WTC11 (cell line): ENCODE data around the gene LSM2. TPM values are rescaled to one million over a fixed set of nuclear protein-coding genes. Genes with fewer than 3 reads are reported as not detected.

Source experiments
- ATAC-seq: fragments of 200-7000 bp; cut with Tn5 transposase; 2 replicates; pipeline ENCODE4 v1.10.0; 2021; ENCODE audit warnings: mild to moderate bottlenecking, moderate library complexity
- CTCF ChIA-PET: fragments of 300-600 bp; sonication (Branson Sonifier 250); formaldehyde crosslinking; loops from one replicate; lab custom pipeline; 2021; ENCODE audit warnings: antibody characterized with exemption; lab: Charles Lee
- POLR2A ChIA-PET: fragments of 350-600 bp; sonication (Branson Sonifier 250); formaldehyde crosslinking; loops from one replicate; lab custom pipeline; 2021; ENCODE audit warnings: antibody characterized with exemption; lab: Charles Lee
- DNase-seq: peaks from one replicate; pipeline ENCODE4 v3.0.0; 2021; ENCODE audit warnings: low spot score
- H3K27ac Mint-ChIP-seq: 2 replicates; pipeline ENCODE4 v1.8.0; 2021; ENCODE audit warnings: mixed read lengths
- H3K27me3 Mint-ChIP-seq: 2 replicates; pipeline ENCODE4 v1.8.0; 2021; ENCODE audit warnings: low read depth, mild to moderate bottlenecking, moderate library complexity, mixed read lengths
- H3K36me3 Mint-ChIP-seq: 2 replicates; pipeline ENCODE4 v1.8.0; 2021; ENCODE audit warnings: mixed read lengths
- H3K4me1 Mint-ChIP-seq: 2 replicates; pipeline ENCODE4 v1.8.0; 2022; ENCODE audit warnings: mixed read lengths
- H3K4me3 Mint-ChIP-seq: 2 replicates; pipeline ENCODE4 v1.8.0; 2021; ENCODE audit warnings: mild to moderate bottlenecking, moderate library complexity, mixed read lengths
- H3K9me3 Mint-ChIP-seq: 2 replicates; pipeline ENCODE4 v1.8.0; 2021; ENCODE audit warnings: mixed read lengths
- E2F1 ChIP-seq: sonication (generic); formaldehyde crosslinking; IDR thresholded peaks from 2 replicates; pipeline ENCODE4 v1.8.0; 2022; ENCODE audit warnings: mild to moderate bottlenecking, missing genetic modification reagents
- E2F4 ChIP-seq: sonication (generic); formaldehyde crosslinking; IDR thresholded peaks from 2 replicates; pipeline ENCODE4 v1.8.1; 2022; ENCODE audit warnings: low read depth, mild to moderate bottlenecking, moderate library complexity, missing genetic modification reagents, borderline replicate concordance
- ETV6 ChIP-seq: sonication (generic); formaldehyde crosslinking; IDR thresholded peaks from 2 replicates; pipeline ENCODE4 v1.8.1; 2022; ENCODE audit warnings: mild to moderate bottlenecking, missing genetic modification reagents
- KAT7 ChIP-seq: sonication (generic); formaldehyde crosslinking; IDR thresholded peaks from 2 replicates; pipeline ENCODE4 v1.8.1; 2023; ENCODE audit warnings: missing genetic modification reagents, mild to moderate bottlenecking, borderline replicate concordance
- MYBL2 ChIP-seq: sonication (generic); formaldehyde crosslinking; IDR thresholded peaks from 2 replicates; pipeline ENCODE4 v1.8.1; 2023; ENCODE audit warnings: mild to moderate bottlenecking, moderate library complexity, missing genetic modification reagents
- SMAD3 ChIP-seq: sonication (generic); formaldehyde crosslinking; IDR thresholded peaks from 2 replicates; pipeline ENCODE4 v1.8.0; 2022; ENCODE audit warnings: missing genetic modification reagents, mild to moderate bottlenecking, borderline replicate concordance
- SP1 ChIP-seq: sonication (generic); formaldehyde crosslinking; conservative IDR thresholded peaks from 2 replicates; pipeline ENCODE4 v1.8.1; 2022; ENCODE audit warnings: missing genetic modification reagents
- TEAD1 ChIP-seq: sonication (generic); formaldehyde crosslinking; IDR thresholded peaks from 2 replicates; pipeline ENCODE4 v1.8.0; 2022; ENCODE audit warnings: mild to moderate bottlenecking, missing genetic modification reagents
- TEAD4 ChIP-seq: sonication (generic); formaldehyde crosslinking; IDR thresholded peaks from 2 replicates; pipeline ENCODE4 v1.8.0; 2022; ENCODE audit warnings: mild to moderate bottlenecking, missing genetic modification reagents
- ZNF232 ChIP-seq: sonication (generic); formaldehyde crosslinking; IDR thresholded peaks from 2 replicates; pipeline ENCODE4 v1.8.0; 2022; ENCODE audit warnings: mild to moderate bottlenecking, missing genetic modification reagents
- ZNF317 ChIP-seq: sonication (generic); formaldehyde crosslinking; IDR thresholded peaks from 2 replicates; pipeline ENCODE4 v1.8.1; 2023; ENCODE audit warnings: low read depth, mild to moderate bottlenecking, moderate library complexity, missing genetic modification reagents, borderline replicate concordance
- ZNF512 ChIP-seq: sonication (generic); formaldehyde crosslinking; IDR thresholded peaks from 2 replicates; pipeline ENCODE4 v1.8.1; 2022; ENCODE audit warnings: missing genetic modification reagents, borderline replicate concordance
- ZNF532 ChIP-seq: fragments of 250-450 bp; sonication (Bioruptor Pico); IDR thresholded peaks from 2 replicates; pipeline ENCODE4 v1.9.0; 2021; ENCODE audit warnings: mild to moderate bottlenecking, borderline replicate concordance
- ZNF671 ChIP-seq: fragments of 250-450 bp; sonication (Bioruptor Pico); IDR thresholded peaks from 2 replicates; pipeline ENCODE4 v1.8.0; 2021; ENCODE audit warnings: mild to moderate bottlenecking
- total RNA-seq: library from RNA; stranded (reverse); gene quantifications from 3 replicates; pipeline ENCODE4 v1.2.3, GENCODE V29; 2021

Gene LSM2
- total RNA-seq, 1 experiment from 2014 or later, result 104 TPM

GRCh38 chr6:31784098-31784925, 22.5 kb downstream of the LSM2 start:
- Mint-ChIP-seq H3K27ac (no peak overlapping the region; the same call in 1 of the 2 replicates), H3K27me3 (no peaks in the 10 kb centered on the region), H3K4me1 (no peaks in the 10 kb centered on the region), H3K36me3 (peaks cover 35% of the 10 kb centered on the region), H3K9me3 (no peaks in the 10 kb centered on the region), H3K4me3 (no peak overlapping the region)
- TF ChIP-seq TEAD4 (no peak), ZNF232 (CRISPR knock-in tag) (no peak), TEAD1 (CRISPR knock-in tag) (no peak), ZNF532 (no peak), ZNF671 (no peak), SP1 (CRISPR knock-in tag) (no peak)
- no peak for ATAC-seq
- POLR2A ChIA-PET, result interaction anchor here (0.7 kb wide), 1 partner anchor 23 kb away, joined by 4 read pairs; no protein-coding TSS in a partner anchor
- DNase-seq, result no peak
- CTCF ChIA-PET, result interaction anchor here (0.9 to 2.6 kb wide), 3 partner anchors 12 to 18 kb away, joined by 3 to 11 read pairs (median 3); no protein-coding TSS in a partner anchor

- DNase-seq, result no peak
- H3K27me3 Mint-ChIP-seq, result no peaks in the 10 kb centered on the region
- no peaks in the 10 kb centered on the region for H3K9me3 Mint-ChIP-seq
- ChIA-PET CTCF (interaction anchor here (0.9 to 1.1 kb wide), 2 partner anchors 9 to 13 kb away, joined by 3 to 4 read pairs; no protein-coding TSS in a partner anchor), POLR2A (no interaction called here)
- peak; percentile 11; the same call in 1 of the 2 replicates for ATAC-seq
- no peaks in the 10 kb centered on the region for H3K4me1 Mint-ChIP-seq
- no peak overlapping the region for H3K4me3 Mint-ChIP-seq
- peaks cover 31% of the 10 kb centered on the region for H3K36me3 Mint-ChIP-seq
- H3K27ac Mint-ChIP-seq, result no peak overlapping the region
- TF ChIP-seq KAT7 (no peak), MYBL2 (CRISPR knock-in tag) (no peak), SMAD3 (CRISPR knock-in tag) (no peak), ZNF512 (CRISPR knock-in tag) (no peak), ETV6 (no peak)
Observed at GRCh38 chr6:31782126-31782855, 24.5 kb downstream of the LSM2 start.

- 0 out of 2 replicates have a peak, but pooled peaks cover under 1% of the 10 kb centered on the region for H3K4me1 Mint-ChIP-seq
- H3K9me3 Mint-ChIP-seq, result no peaks in the 10 kb centered on the region
- no peak for TF ChIP-seq ZNF317 (CRISPR knock-in tag)
- TF ChIP-seq E2F4 (CRISPR knock-in tag), result no peak
- TF ChIP-seq E2F1 (CRISPR knock-in tag), result no peak
- H3K36me3 Mint-ChIP-seq, result peaks cover 31% of the 10 kb centered on the region
- H3K4me3 Mint-ChIP-seq, result no peak overlapping the region
- no peak for DNase-seq
- ChIA-PET POLR2A (no interaction called here), CTCF (interaction anchor here (1.1 to 1.3 kb wide), 2 partner anchors 12 to 144 kb away, joined by 3 to 4 read pairs; no protein-coding TSS in a partner anchor)
- H3K27me3 Mint-ChIP-seq, result no peaks in the 10 kb centered on the region
- ATAC-seq, result no peak; the same call in 1 of the 2 replicates
- no peak overlapping the region; the same call in 1 of the 2 replicates for H3K27ac Mint-ChIP-seq
Observed at GRCh38 chr6:31781244-31782125, 25.3 kb downstream of the LSM2 start.
